GM23248 (cell line): ENCODE data around the gene BIRC7.

ENCODE experiments used
- EZH2 ChIP-seq: fragments of 200-600 bp; sonication (generic); IDR thresholded peaks from 2 replicates; pipeline ENCODE4 v1.6.1; 2018; ENCODE audit warnings: antibody characterized with exemption, mild to moderate bottlenecking; ENCODE audit not compliant: insufficient read depth, poor library complexity, severe bottlenecking
- EZH2phosphoT487 ChIP-seq: fragments of 200-600 bp; sonication (generic); IDR thresholded peaks from 2 replicates; pipeline ENCODE4 v1.6.1; 2018; ENCODE audit warnings: antibody characterized with exemption, moderate library complexity, mild to moderate bottlenecking, low read depth; ENCODE audit not compliant: insufficient read depth

GRCh38 chr20:63222541-63222940, 13.2 kb upstream of the BIRC7 start:
- TF ChIP-seq EZH2phosphoT487 (no peak), EZH2 (no peak)
